Skeletal muscle satellite cell (primary cell): ENCODE measurements around the gene ZFAND3.

ENCODE experiments used
- H3K27me3 ChIP-seq: 2 replicates; pipeline ENCODE4 v1.7.0; 2013; ENCODE audit warnings: low read length; ENCODE audit not compliant: control insufficient read depth, insufficient read depth
- H3K36me3 ChIP-seq: 2 replicates; pipeline ENCODE4 v1.7.0; 2013; ENCODE audit warnings: mild to moderate bottlenecking, control low read depth, low read length; ENCODE audit not compliant: insufficient read depth
- H3K4me1 ChIP-seq: 2 replicates; pipeline ENCODE4 v1.7.0; 2013; ENCODE audit warnings: low read length; ENCODE audit not compliant: control insufficient read depth, insufficient read depth
- H3K4me2 ChIP-seq: 2 replicates; pipeline ENCODE4 v1.7.0; 2013; ENCODE audit warnings: mild to moderate bottlenecking, low read length
- H3K4me3 ChIP-seq: 2 replicates; pipeline ENCODE4 v1.7.0; 2013; ENCODE audit warnings: low read length
- H3K9ac ChIP-seq: 2 replicates; pipeline ENCODE4 v1.7.0; 2013; ENCODE audit warnings: mild to moderate bottlenecking, low read depth, low read length, moderate library complexity
- H3K9me3 ChIP-seq: replicated peaks from 2 replicates; pipeline ENCODE4 v1.7.0; 2013; ENCODE audit warnings: mild to moderate bottlenecking, control low read depth, low read length

ZFAND3 gene

DNA sequence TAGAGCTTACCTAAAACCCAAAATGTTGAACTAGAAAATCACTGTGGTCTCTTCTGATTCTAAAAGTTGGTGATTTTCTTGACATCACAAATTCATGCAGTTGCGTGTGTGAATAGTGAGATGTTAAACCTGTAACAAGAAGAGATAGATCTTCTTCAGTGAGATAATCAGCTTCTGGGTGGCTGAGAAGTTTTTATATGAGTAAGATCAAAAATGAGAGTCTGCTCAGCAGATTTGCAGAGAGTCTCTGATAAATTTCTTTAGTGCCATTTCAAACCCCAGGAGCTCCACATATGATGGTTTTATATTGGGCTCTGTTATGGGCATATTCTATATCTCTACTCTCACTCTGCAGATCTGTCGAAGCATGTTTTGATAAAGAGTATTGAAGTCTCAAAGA lies 185.4 kb downstream of the ZFAND3 start:
- Histone ChIP-seq H3K9ac (no peak overlapping the region), H3K4me1 (no peaks in the 10 kb centered on the region), H3K4me3 (no peak overlapping the region), H3K4me2 (no peak overlapping the region), H3K9me3 (no peaks in the 10 kb centered on the region), H3K36me3 (no peaks in the 10 kb centered on the region), H3K27me3 (no peaks in the 10 kb centered on the region)

DNA sequence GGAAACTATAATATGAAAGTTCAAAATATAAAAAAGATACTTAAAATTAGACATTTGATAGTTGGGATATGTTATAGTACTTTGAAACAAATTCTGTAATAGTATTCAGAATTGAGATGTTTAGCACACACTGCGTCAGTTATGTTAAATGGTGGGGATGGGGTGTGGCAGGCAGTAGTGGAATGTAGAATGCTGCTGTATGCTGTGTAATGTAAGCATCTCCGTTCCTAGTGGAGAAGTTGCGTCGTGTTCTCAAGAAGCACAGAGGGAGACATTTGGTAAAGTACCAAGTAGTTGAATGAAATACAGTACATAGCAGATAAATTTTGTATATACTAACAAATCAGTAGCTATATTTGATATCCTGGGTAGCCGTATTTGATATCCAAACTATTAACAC lies 192.4 kb downstream of the ZFAND3 start:
- no peaks in the 10 kb centered on the region for H3K4me1 ChIP-seq
- no peak overlapping the region for H3K4me2 ChIP-seq
- no peaks in the 10 kb centered on the region for H3K9me3 ChIP-seq
- H3K9ac ChIP-seq = no peak overlapping the region
- no peaks in the 10 kb centered on the region for H3K36me3 ChIP-seq
- no peak overlapping the region for H3K4me3 ChIP-seq
- H3K27me3 ChIP-seq = no peaks in the 10 kb centered on the region

DNA sequence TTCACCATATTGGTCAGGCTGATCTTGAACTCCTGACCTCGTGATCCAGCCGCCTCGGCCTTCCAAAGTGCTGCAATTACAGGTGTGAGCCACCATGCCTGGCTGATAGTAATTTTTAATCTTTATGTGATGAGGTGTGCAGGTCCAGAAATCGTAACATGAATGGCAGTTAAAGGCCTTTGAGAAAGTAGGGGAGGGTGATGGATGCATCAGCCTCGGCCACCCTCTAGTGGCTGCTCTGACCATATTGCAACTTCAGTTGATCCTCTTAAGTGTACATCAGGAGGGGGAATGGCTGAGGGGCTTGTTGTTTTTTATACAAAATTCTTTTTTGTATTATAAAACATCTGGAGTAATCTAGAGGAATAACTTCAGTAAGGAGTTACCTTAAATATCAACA lies 193.0 kb downstream of the ZFAND3 start:
- Histone ChIP-seq H3K4me2 (no peak overlapping the region), H3K4me3 (no peak overlapping the region), H3K9me3 (no peaks in the 10 kb centered on the region), H3K27me3 (no peaks in the 10 kb centered on the region), H3K9ac (no peak overlapping the region), H3K36me3 (no peaks in the 10 kb centered on the region), H3K4me1 (no peaks in the 10 kb centered on the region)

DNA sequence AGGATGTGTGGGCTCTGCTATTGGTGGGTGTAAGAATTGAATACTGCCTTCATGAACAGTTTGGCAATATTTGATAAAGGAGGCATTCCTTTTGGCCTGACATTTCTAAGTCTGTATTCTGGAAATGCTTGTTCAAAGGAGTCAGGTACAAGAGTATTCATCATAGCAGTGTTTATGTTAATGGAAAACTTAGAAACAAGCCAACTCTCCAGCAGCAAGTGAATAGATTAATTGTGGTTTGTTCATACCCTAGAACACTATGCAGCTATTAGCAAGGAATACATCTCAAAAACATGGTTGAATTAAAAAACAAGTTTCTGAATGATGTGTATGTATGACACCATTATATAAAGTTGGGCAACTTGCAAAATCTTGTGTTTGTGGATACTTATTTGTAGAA lies 195.8 kb downstream of the ZFAND3 start:
- Histone ChIP-seq H3K4me1 (no peaks in the 10 kb centered on the region), H3K4me2 (no peak overlapping the region), H3K4me3 (no peak overlapping the region), H3K9ac (no peak overlapping the region), H3K9me3 (no peaks in the 10 kb centered on the region), H3K27me3 (no peaks in the 10 kb centered on the region), H3K36me3 (no peaks in the 10 kb centered on the region)

- Histone ChIP-seq H3K4me2 (no peak overlapping the region), H3K9ac (no peak overlapping the region), H3K36me3 (no peaks in the 10 kb centered on the region), H3K27me3 (no peaks in the 10 kb centered on the region), H3K4me1 (no peaks in the 10 kb centered on the region), H3K4me3 (no peak overlapping the region), H3K9me3 (no peaks in the 10 kb centered on the region)
These were observed 197.3 kb downstream of the ZFAND3 start for GRCh38 chr6:38016824-38017223.

- Histone ChIP-seq H3K4me2 (no peak overlapping the region), H3K9me3 (no peaks in the 10 kb centered on the region), H3K4me1 (no peaks in the 10 kb centered on the region), H3K9ac (no peak overlapping the region), H3K36me3 (no peaks in the 10 kb centered on the region), H3K4me3 (no peak overlapping the region), H3K27me3 (no peaks in the 10 kb centered on the region)
These were observed 199.2 kb downstream of the ZFAND3 start for GRCh38 chr6:38018755-38019165.

DNA sequence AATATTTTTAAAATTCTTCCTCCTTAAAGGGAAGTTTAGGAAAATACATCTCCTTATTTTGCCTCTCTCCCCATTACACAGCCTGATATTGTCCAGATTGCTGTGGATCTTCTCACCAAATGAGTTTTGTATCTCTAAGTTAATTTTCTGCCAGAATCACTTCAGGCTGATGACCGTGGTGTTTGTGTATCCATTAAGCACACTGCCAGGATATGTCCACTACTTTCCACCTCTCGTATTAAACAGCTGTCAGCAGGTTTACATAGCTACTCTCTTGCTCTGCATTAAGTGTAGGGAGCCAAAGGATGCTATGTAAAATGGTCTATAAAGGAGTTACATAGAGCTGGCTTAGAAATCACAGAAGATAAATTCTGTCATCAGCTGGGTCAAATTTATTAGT lies 201.1 kb downstream of the ZFAND3 start:
- no peak overlapping the region for H3K9ac ChIP-seq
- no peak overlapping the region for H3K4me2 ChIP-seq
- no peaks in the 10 kb centered on the region for H3K27me3 ChIP-seq
- no peak overlapping the region for H3K4me3 ChIP-seq
- H3K36me3 ChIP-seq = no peaks in the 10 kb centered on the region
- peaks cover 8% of the 10 kb centered on the region for H3K4me1 ChIP-seq
- no peaks in the 10 kb centered on the region for H3K9me3 ChIP-seq

- H3K27me3 ChIP-seq = no peaks in the 10 kb centered on the region
- H3K9me3 ChIP-seq = no peaks in the 10 kb centered on the region
- peaks cover 8% of the 10 kb centered on the region for H3K4me1 ChIP-seq
- no peaks in the 10 kb centered on the region for H3K36me3 ChIP-seq
- H3K4me2 ChIP-seq = no peak overlapping the region
- no peak overlapping the region for H3K9ac ChIP-seq
- no peak overlapping the region for H3K4me3 ChIP-seq
These were observed 201.5 kb downstream of the ZFAND3 start for GRCh38 chr6:38021029-38021428.

GRCh38 chr6:38021571-38021970 lies 202.0 kb downstream of the ZFAND3 start:
- H3K4me1 ChIP-seq = peaks cover 8% of the 10 kb centered on the region
- H3K27me3 ChIP-seq = no peaks in the 10 kb centered on the region
- no peak overlapping the region for H3K4me2 ChIP-seq

DNA sequence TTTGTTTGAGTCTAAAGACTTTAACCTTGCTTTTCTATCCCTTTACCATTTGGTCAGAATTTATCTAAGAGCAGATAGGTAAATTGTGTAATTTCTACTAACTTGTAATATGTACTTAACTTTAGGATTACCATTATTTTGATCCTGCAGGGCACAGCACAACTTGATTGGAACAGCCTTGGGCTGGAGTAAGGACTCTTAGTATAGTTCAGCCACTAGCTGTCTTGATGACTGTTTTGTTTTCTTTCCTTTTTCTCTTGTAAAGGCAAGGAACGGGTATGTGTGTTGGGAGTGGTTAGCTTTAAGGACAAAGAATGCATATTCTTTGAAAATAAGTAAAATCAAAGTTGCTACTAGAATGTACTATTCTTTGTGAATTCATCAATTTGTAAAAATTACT lies 203.2 kb downstream of the ZFAND3 start:
- Histone ChIP-seq H3K4me3 (no peak overlapping the region), H3K4me1 (peaks cover 9% of the 10 kb centered on the region), H3K4me2 (no peak overlapping the region), H3K27me3 (no peaks in the 10 kb centered on the region), H3K9ac (no peak overlapping the region), H3K36me3 (no peaks in the 10 kb centered on the region), H3K9me3 (no peaks in the 10 kb centered on the region)

More at GRCh38 chr6:38021571-38021970, 202.0 kb downstream of the ZFAND3 start:
- H3K9ac ChIP-seq = no peak overlapping the region
- H3K36me3 ChIP-seq = no peaks in the 10 kb centered on the region
- no peak overlapping the region for H3K4me3 ChIP-seq
- no peaks in the 10 kb centered on the region for H3K9me3 ChIP-seq

GRCh38 chr6:38024908-38025307 lies 205.4 kb downstream of the ZFAND3 start:
- Histone ChIP-seq H3K4me2 (no peak overlapping the region), H3K9me3 (no peaks in the 10 kb centered on the region), H3K4me1 (peaks cover 18% of the 10 kb centered on the region), H3K27me3 (no peaks in the 10 kb centered on the region), H3K9ac (no peak overlapping the region), H3K4me3 (no peak overlapping the region), H3K36me3 (no peaks in the 10 kb centered on the region)

DNA sequence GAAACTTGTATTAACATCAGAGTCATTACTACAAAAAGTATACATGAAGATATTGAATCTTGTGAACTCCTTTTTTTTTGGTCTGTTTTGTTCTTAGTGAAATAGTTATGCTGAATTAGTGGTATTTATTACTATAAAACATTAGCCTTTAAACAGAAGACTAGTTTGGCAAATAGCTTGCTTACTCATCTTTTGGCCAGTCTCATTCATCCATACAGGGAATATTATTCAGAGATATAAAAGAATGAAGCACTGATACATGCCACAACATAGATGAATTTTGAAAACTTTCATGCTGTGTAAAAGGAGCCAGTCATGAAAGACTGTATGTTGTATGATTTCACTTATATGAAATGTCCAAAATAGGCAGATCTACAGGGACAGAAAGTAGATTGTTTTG lies 205.9 kb downstream of the ZFAND3 start:
- Histone ChIP-seq H3K27me3 (no peaks in the 10 kb centered on the region), H3K9ac (no peak overlapping the region), H3K36me3 (no peaks in the 10 kb centered on the region), H3K4me2 (no peak overlapping the region), H3K9me3 (no peaks in the 10 kb centered on the region), H3K4me3 (no peak overlapping the region), H3K4me1 (peaks cover 18% of the 10 kb centered on the region)
